Right lung (tissue), 5 donors: ENCODE results near the gene KCNIP2. TPM values are rescaled to one million over a fixed set of nuclear protein-coding genes. Genes with fewer than 3 reads are reported as not detected.
"Not testable (repeated sequence)": the region's sequence is repeated elsewhere in the genome, so short reads cannot be mapped to it uniquely, and the experiment has no call there.

Source experiments
- DNase-seq, 2 donors: peaks; one replicate each; pipeline ENCODE4 v3.0.0-alpha.2; 2013
- polyA plus RNA-seq, 5 donors: library from polyadenylated mRNA; unstranded; fragments of 120-200 nt; gene quantifications; one replicate each; pipeline versions ENCODE4 v1.2.1 to v1.2.3, GENCODE V29; 2013; ENCODE audit warnings: inconsistent platforms in 1 of 5, low replicate concordance in 1 of 5; ENCODE audit not compliant: insufficient read length in 5 of 5, insufficient read depth in 1 of 5

Gene KCNIP2
- polyA plus RNA-seq, 5 donors: 5.9 to 8.4 (median 7.5) TPM

GRCh38 chr10:101828766-101829551, 14.6 kb downstream of the KCNIP2 start:
- no peak for DNase-seq

GRCh38 chr10:101827919-101828600, 15.5 kb downstream of the KCNIP2 start:
- no peak for DNase-seq

- no peak for DNase-seq
Observed at GRCh38 chr10:101826852-101827434, 16.7 kb downstream of the KCNIP2 start.

- no peak for DNase-seq
Observed at GRCh38 chr10:101824736-101825135, 18.9 kb downstream of the KCNIP2 start.

GRCh38 chr10:101818872-101819633, 24.5 kb downstream of the KCNIP2 start:
- no peak for DNase-seq

- DNase-seq: peak; percentile 98 to 99
Observed at GRCh38 chr10:101818119-101818871, 25.3 kb downstream of the KCNIP2 start, which contains the start of gene OGA. Gene OGA, minus strand, starts transcription at chr10:101818444. Its CDS starts 422 bp downstream, at chr10:101818022.

- DNase-seq: peak; percentile 85 to 90
Observed at GRCh38 chr10:101817337-101818118, 26.1 kb downstream of the KCNIP2 start.

- DNase-seq: no peak
Observed at GRCh38 chr10:101816913-101817336, 26.7 kb downstream of the KCNIP2 start.

- DNase-seq: no peak
Observed at GRCh38 chr10:101816376-101816775, 27.2 kb downstream of the KCNIP2 start.

GRCh38 chr10:101814466-101815071, 29.0 kb downstream of the KCNIP2 start:
- DNase-seq: no peak

- no peak for DNase-seq
Observed at GRCh38 chr10:101812606-101813005, 31.0 kb downstream of the KCNIP2 start.

- DNase-seq: no peak
Observed at GRCh38 chr10:101807158-101807557, 36.4 kb downstream of the KCNIP2 start.

GRCh38 chr10:101803511-101803910, 40.1 kb downstream of the KCNIP2 start:
- no peak for DNase-seq

GRCh38 chr10:101797403-101798059, 46.1 kb downstream of the KCNIP2 start:
- no peak for DNase-seq

GRCh38 chr10:101793526-101793925, 50.1 kb downstream of the KCNIP2 start:
- DNase-seq: no peak

GRCh38 chr10:101789686-101790085, 53.9 kb downstream of the KCNIP2 start:
- no peak for DNase-seq

GRCh38 chr10:101789231-101789630, 54.4 kb downstream of the KCNIP2 start:
- DNase-seq: not testable (repeated sequence)

- DNase-seq: no peak
Observed at GRCh38 chr10:101785801-101786200, 57.8 kb downstream of the KCNIP2 start.

- no peak for DNase-seq
Observed at GRCh38 chr10:101784558-101784957, 59.0 kb downstream of the KCNIP2 start.
